MCF 10A (cell line): ENCODE data around the gene ADORA1. TPM values are rescaled to one million over a fixed set of nuclear protein-coding genes. Genes with fewer than 3 reads are reported as not detected.

Source experiments
- BruUV-seq: library from RNA; stranded (reverse); fragments of 400-500 nt; replicated peaks from 2 replicates; lab custom pipeline; 2021; lab: Mats Ljungman, UMichigan
- CTCF ChIA-PET: fragments of 300-600 bp; sonication (Branson Sonifier 250); formaldehyde crosslinking; extraction: SDS; loops from one replicate; lab custom pipeline; 2021; ENCODE audit warnings: antibody characterized with exemption, inconsistent platforms; lab: Yijun Ruan, JAX
- POLR2A ChIA-PET: fragments of 300-600, 350-650 bp; sonication (Branson Sonifier 250); formaldehyde crosslinking; extraction: SDS; loops from one replicate; lab custom pipeline; 2020; ENCODE audit warnings: antibody characterized with exemption, inconsistent platforms; lab: Yijun Ruan, JAX
- DNase-seq: peaks from one replicate; pipeline ENCODE4 v3.0.0-alpha.2; 2018; ENCODE audit not compliant: unreplicated experiment
- H3K27ac Mint-ChIP-seq: one replicate; pipeline ENCODE4 v1.8.0; 2022; ENCODE audit warnings: mild to moderate bottlenecking, low read depth, mixed read lengths; ENCODE audit not compliant: unreplicated experiment
- H3K27me3 Mint-ChIP-seq: one replicate; pipeline ENCODE4 v1.8.0; 2022; ENCODE audit warnings: mixed read lengths; ENCODE audit not compliant: insufficient read depth, unreplicated experiment
- H3K36me3 Mint-ChIP-seq: one replicate; pipeline ENCODE4 v1.8.0; 2022; ENCODE audit warnings: mild to moderate bottlenecking, moderate library complexity, mixed read lengths; ENCODE audit not compliant: insufficient read depth, unreplicated experiment
- H3K4me1 Mint-ChIP-seq: one replicate; pipeline ENCODE4 v1.8.0; 2022; ENCODE audit warnings: mixed read lengths; ENCODE audit not compliant: insufficient read depth, unreplicated experiment
- H3K4me3 Mint-ChIP-seq: one replicate; pipeline ENCODE4 v1.8.0; 2022; ENCODE audit warnings: mild to moderate bottlenecking, moderate library complexity, mixed read lengths; ENCODE audit not compliant: unreplicated experiment
- H3K9me3 Mint-ChIP-seq: one replicate; pipeline ENCODE4 v1.8.0; 2022; ENCODE audit warnings: mixed read lengths; ENCODE audit not compliant: unreplicated experiment
- intact Hi-C: fragments of 100-400 bp; cut with micrococcal nuclease; formaldehyde crosslinking; loops from 2 replicates; pipeline ENCODE4 v1.14.1; 2022
- total RNA-seq: library from RNA; stranded (reverse); gene quantifications from 2 replicates; pipeline ENCODE4 v1.2.3, GENCODE V29; 2022
- TF ChIP-seq, protein P1 (sequence below): fragments of 200-600 bp; IDR thresholded peaks from one replicate; pipeline ENCODE4 v1.8.0; 2022; ENCODE audit warnings: antibody characterized with exemption, mild to moderate bottlenecking; ENCODE audit not compliant: unreplicated experiment

The ADORA1 gene
- total RNA-seq, 1 experiment from 2014 or later: 0.26 TPM

DNA sequence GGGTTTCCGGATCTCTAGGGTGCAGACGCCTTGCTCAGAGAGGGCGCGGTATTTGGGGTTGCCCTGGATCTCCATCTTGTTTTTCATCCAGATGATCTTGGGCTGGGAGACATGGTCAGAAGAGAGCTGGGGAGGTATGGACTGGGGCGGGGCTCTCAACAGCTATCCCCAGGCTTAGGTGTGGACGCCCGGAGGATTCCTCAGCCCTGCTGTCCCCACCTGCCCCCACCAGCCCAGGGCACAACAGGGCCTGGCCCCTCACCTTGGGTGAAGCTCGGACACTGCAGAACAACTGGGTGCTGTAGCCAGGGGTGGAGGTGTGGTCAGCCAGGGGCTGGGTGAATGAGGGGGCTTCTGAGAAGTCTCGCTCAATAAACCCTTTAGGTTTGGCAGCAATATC is 41.5 kb downstream of the ADORA1 start:
- no peak for DNase-seq
- ChIA-PET POLR2A (no interaction called here), CTCF (interaction anchor here (0.6 to 15.6 kb wide), 9 partner anchors 11 to 124 kb away, joined by 3 to 334 read pairs (median 5); partner anchors contain the start of gene ADORA1)
- Mint-ChIP-seq H3K27ac (no peak overlapping the region), H3K9me3 (no peaks in the 10 kb centered on the region), H3K27me3 (peaks cover 4% of the 10 kb centered on the region), H3K4me1 (peaks cover 5% of the 10 kb centered on the region), H3K36me3 (no peaks in the 10 kb centered on the region), H3K4me3 (no peak overlapping the region)
- TF ChIP-seq, protein P1, sequence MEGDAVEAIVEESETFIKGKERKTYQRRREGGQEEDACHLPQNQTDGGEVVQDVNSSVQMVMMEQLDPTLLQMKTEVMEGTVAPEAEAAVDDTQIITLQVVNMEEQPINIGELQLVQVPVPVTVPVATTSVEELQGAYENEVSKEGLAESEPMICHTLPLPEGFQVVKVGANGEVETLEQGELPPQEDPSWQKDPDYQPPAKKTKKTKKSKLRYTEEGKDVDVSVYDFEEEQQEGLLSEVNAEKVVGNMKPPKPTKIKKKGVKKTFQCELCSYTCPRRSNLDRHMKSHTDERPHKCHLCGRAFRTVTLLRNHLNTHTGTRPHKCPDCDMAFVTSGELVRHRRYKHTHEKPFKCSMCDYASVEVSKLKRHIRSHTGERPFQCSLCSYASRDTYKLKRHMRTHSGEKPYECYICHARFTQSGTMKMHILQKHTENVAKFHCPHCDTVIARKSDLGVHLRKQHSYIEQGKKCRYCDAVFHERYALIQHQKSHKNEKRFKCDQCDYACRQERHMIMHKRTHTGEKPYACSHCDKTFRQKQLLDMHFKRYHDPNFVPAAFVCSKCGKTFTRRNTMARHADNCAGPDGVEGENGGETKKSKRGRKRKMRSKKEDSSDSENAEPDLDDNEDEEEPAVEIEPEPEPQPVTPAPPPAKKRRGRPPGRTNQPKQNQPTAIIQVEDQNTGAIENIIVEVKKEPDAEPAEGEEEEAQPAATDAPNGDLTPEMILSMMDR: no peak
- BruUV-seq: no TSS peak
- intact Hi-C loops: no loop called here

DNA sequence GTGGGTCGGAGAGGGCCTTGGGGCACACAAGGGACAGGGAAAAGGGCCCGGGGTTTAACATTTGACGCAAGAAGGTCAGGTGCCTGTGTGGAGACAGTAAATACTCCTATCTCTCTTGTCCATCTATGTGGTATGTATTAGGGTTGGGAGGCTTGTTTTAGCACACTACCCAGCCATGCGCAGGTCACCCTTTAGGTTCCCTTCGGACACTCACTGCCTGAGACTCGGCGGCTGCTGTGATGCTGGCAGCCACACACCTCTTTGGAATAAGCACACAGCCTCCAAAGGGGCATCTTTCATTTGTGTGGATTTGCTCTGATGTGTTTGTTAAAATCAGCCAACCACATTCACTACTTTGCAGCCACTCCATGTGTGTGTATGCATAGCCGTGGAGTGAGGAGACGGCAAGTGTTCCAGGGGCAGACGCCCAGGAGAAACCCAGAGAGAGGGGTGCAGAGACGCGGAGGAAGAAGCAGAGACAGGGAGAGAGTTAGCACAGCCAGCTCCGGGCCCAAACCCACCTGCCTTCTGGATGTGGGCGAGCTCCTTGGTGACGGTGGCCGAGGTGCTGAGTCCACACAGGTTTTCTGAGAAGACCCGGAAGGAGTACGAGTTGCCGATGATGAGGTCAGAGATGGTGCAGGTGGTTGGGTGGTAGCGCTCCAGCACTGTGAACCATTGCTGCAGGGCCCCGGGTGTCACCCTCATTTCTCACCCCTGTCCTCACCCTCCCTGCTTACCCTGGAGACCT is 42.4 kb downstream of the ADORA1 start:
- no peak overlapping the region for H3K27ac Mint-ChIP-seq
- CTCF ChIA-PET: interaction anchor here (0.6 to 15.6 kb wide), 12 partner anchors 21 to 456 kb away, joined by 3 to 334 read pairs (median 12); partner anchors contain the start of gene ADORA1
- no peaks in the 10 kb centered on the region for H3K36me3 Mint-ChIP-seq
- intact Hi-C loops: no loop called here
- no peaks in the 10 kb centered on the region for H3K9me3 Mint-ChIP-seq
- H3K27me3 Mint-ChIP-seq: peaks cover 13% of the 10 kb centered on the region
- POLR2A ChIA-PET: no interaction called here
- BruUV-seq: no TSS peak
- H3K4me1 Mint-ChIP-seq: peaks cover 5% of the 10 kb centered on the region
- no peak for DNase-seq
- TF ChIP-seq, protein P1: no peak
- H3K4me3 Mint-ChIP-seq: no peak overlapping the region

DNA sequence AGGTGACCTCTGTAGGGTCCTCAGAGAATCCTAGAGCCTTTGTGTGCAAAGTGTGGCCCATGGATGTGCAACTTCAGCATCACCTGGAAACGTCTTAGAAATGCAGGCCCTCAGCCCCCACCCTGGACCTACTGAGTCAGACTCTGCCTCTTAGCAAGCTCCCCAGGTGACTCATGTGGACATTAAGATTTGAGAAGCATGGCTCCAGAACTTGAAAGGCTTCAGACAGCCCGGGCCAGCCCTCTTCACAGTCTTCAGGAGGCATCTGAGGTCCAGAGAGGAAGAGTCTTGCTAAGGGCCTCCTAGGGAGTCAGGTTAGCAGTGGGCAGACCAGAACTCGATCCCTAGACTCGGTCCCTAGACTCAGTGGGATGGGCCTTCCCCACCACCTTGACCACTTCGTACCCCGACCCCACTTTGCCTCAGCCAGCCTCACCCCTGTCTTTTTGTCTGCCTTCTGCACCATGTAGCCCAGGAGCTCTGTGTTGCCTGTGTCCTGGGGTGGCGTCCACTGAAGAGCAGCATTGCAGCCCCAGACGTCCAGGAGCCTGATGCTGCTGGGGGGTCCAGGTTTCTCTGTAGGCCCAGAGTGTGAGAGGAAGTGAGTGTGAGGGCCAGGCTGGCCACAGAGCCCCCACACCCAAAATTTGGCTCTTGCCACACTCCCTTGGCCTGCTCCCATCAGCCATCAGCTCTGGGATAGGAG is 43.3 kb downstream of the ADORA1 start:
- H3K36me3 Mint-ChIP-seq: no peaks in the 10 kb centered on the region
- H3K27ac Mint-ChIP-seq: no peak overlapping the region
- H3K4me3 Mint-ChIP-seq: no peak overlapping the region
- no peaks in the 10 kb centered on the region for H3K9me3 Mint-ChIP-seq
- TF ChIP-seq, protein P1: no peak
- intact Hi-C loops: no loop called here
- H3K27me3 Mint-ChIP-seq: peaks cover 18% of the 10 kb centered on the region
- ChIA-PET POLR2A (interaction anchor here (1.3 kb wide), 1 partner anchor 46 kb away, joined by 5 read pairs; no protein-coding TSS in a partner anchor), CTCF (interaction anchor here (0.5 to 15.6 kb wide), 22 partner anchors 9 to 1726 kb away, joined by 3 to 334 read pairs (median 14); partner anchors contain the start of gene ADORA1)
- peaks cover 5% of the 10 kb centered on the region for H3K4me1 Mint-ChIP-seq
- no peak for DNase-seq
- no TSS peak for BruUV-seq
